ENCODE results near the gene DHRS2. TPM values are rescaled to one million over a fixed set of nuclear protein-coding genes. Genes with fewer than 3 reads are reported as not detected.

Gene DHRS2
- total RNA-seq, 1 experiment from 2014 or later = 1.2 TPM

DNA sequence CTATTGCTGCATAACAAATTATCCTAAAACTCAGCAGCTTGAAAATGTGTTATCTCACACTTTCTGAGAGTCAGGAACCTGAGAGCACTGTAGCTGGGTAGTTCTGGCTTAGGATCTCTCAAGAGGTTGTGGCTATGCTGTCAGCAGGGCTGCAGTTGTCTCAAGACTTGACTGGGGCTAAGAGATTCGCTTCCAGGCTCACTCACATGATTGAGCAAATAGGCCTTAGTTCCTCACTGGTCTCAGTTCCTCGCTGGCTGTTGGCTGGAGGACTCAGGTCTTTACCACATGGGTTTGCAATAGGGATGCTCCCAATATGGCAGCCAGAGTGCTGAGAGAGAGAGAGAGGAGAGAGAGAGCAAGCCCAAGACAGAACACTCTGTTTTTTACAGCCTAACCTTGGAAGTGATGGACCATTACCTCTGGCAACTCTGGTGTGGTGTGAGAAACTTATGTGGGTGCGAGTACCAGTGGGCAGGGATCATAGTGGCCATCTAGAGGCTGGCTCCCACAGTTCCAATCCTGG lies 15.9 kb upstream of the DHRS2 start:
- no TSS peak for BruUV-seq (replicated peaks)
- intact Hi-C loops (cut with micrococcal nuclease; ENCODE audit: unreplicated experiment) = no loop called here
- Histone ChIP-seq H3K27me3 (replicated peaks; ENCODE audit: insufficient read depth, low read depth, low read length, poor library complexity) (peaks cover 22% of the 10 kb centered on the region), H3K36me3 (ENCODE audit: insufficient read depth, low read length, poor library complexity, severe bottlenecking) (no peaks in the 10 kb centered on the region), H3K4me3 (ENCODE audit: low read depth, low read length, poor library complexity, severe bottlenecking) (no peak overlapping the region), H3K4me1 (ENCODE audit: insufficient read depth, low read length, poor library complexity, severe bottlenecking) (no peaks in the 10 kb centered on the region), H3K9me3 (ENCODE audit: low read depth, low read length, poor library complexity, severe bottlenecking) (peaks cover 11% of the 10 kb centered on the region), H3K27ac (ENCODE audit: low read depth, low read length, poor library complexity, severe bottlenecking) (no peak overlapping the region)
- POLR2A ChIA-PET (ENCODE audit: low non-redundant PET) = no interaction called here
- CTCF ChIA-PET = no interaction called here
- DNase-seq (ENCODE audit: low spot score) = no peak
- TF ChIP-seq EZH2 (IDR thresholded peaks at IDR 0.05; ENCODE audit: borderline replicate concordance, low read depth, low read length, poor library complexity, severe bottlenecking) = no peak
- TF ChIP-seq, protein P1, sequence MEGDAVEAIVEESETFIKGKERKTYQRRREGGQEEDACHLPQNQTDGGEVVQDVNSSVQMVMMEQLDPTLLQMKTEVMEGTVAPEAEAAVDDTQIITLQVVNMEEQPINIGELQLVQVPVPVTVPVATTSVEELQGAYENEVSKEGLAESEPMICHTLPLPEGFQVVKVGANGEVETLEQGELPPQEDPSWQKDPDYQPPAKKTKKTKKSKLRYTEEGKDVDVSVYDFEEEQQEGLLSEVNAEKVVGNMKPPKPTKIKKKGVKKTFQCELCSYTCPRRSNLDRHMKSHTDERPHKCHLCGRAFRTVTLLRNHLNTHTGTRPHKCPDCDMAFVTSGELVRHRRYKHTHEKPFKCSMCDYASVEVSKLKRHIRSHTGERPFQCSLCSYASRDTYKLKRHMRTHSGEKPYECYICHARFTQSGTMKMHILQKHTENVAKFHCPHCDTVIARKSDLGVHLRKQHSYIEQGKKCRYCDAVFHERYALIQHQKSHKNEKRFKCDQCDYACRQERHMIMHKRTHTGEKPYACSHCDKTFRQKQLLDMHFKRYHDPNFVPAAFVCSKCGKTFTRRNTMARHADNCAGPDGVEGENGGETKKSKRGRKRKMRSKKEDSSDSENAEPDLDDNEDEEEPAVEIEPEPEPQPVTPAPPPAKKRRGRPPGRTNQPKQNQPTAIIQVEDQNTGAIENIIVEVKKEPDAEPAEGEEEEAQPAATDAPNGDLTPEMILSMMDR (conservative IDR thresholded peaks at IDR 0.05; ENCODE audit: low read depth, low read length) = no peak

DNA sequence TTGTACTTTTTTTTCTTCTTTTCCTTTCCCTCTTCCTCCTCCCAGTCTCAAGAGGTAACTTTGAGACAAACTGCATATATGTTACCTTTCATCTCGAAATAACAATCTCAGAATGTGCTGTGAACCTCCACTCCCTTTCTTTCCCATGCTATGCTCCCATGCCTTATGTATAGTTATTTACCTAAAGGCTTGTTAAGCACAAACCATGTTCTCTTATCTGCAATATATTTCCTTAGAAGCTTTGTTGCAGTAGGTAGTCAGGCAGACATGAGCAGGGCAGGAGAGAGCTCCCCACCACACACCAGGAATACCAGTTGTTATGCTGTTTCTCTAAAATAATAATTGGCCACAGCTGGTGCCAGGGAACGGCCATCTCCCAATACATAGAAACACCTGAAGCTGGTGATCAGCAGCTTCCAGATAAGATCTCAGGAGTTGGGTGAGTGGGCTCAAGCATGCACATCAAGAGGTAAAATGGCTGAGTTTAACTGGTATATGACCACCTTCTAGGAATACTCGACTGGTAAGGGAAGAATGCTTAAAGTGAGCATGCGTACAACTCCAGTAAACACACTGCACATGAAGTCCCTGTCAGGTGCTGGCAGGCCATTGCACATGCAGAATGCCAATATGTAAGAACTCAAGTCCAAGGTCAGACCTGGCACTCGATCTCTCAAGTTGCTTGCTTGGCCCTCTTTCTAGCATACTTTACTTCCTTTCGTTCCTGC lies 14.8 kb upstream of the DHRS2 start:
- peaks cover 21% of the 10 kb centered on the region for H3K27me3 ChIP-seq (replicated peaks; ENCODE audit: insufficient read depth, low read depth, low read length, poor library complexity)
- intact Hi-C loops (cut with micrococcal nuclease; ENCODE audit: unreplicated experiment) = no loop called here
- BruUV-seq (replicated peaks) = no TSS peak
- no peak overlapping the region for H3K27ac ChIP-seq (ENCODE audit: low read depth, low read length, poor library complexity, severe bottlenecking)
- no peak overlapping the region for H3K4me3 ChIP-seq (ENCODE audit: low read depth, low read length, poor library complexity, severe bottlenecking)
- POLR2A ChIA-PET (ENCODE audit: low non-redundant PET) = no interaction called here
- TF ChIP-seq, protein P1 (conservative IDR thresholded peaks at IDR 0.05; ENCODE audit: low read depth, low read length) = no peak
- TF ChIP-seq EZH2 (IDR thresholded peaks at IDR 0.05; ENCODE audit: borderline replicate concordance, low read depth, low read length, poor library complexity, severe bottlenecking) = no peak
- CTCF ChIA-PET = no interaction called here
- H3K9me3 ChIP-seq (ENCODE audit: low read depth, low read length, poor library complexity, severe bottlenecking) = peaks cover 19% of the 10 kb centered on the region
- no peak for DNase-seq (ENCODE audit: low spot score)
- no peaks in the 10 kb centered on the region for H3K36me3 ChIP-seq (ENCODE audit: insufficient read depth, low read length, poor library complexity, severe bottlenecking)
- H3K4me1 ChIP-seq (ENCODE audit: insufficient read depth, low read length, poor library complexity, severe bottlenecking) = no peaks in the 10 kb centered on the region

- peaks cover 19% of the 10 kb centered on the region for H3K27me3 ChIP-seq (replicated peaks; ENCODE audit: insufficient read depth, low read depth, low read length, poor library complexity)
- no TSS peak for BruUV-seq (replicated peaks)
- no peak overlapping the region for H3K27ac ChIP-seq (ENCODE audit: low read depth, low read length, poor library complexity, severe bottlenecking)
- peaks cover 19% of the 10 kb centered on the region for H3K9me3 ChIP-seq (ENCODE audit: low read depth, low read length, poor library complexity, severe bottlenecking)
- no peak for DNase-seq (ENCODE audit: low spot score)
- ChIA-PET POLR2A (ENCODE audit: low non-redundant PET) (interaction anchor here (1.2 kb wide), 1 partner anchor 10 kb away, joined by 6 read pairs; no protein-coding TSS in a partner anchor), CTCF (no interaction called here)
- TF ChIP-seq EZH2 (IDR thresholded peaks at IDR 0.05; ENCODE audit: borderline replicate concordance, low read depth, low read length, poor library complexity, severe bottlenecking) = no peak
- TF ChIP-seq, protein P1 (conservative IDR thresholded peaks at IDR 0.05; ENCODE audit: low read depth, low read length) = no peak
- H3K4me1 ChIP-seq (ENCODE audit: insufficient read depth, low read length, poor library complexity, severe bottlenecking) = no peaks in the 10 kb centered on the region
- intact Hi-C loops (cut with micrococcal nuclease; ENCODE audit: unreplicated experiment) = no loop called here
- no peak overlapping the region for H3K4me3 ChIP-seq (ENCODE audit: low read depth, low read length, poor library complexity, severe bottlenecking)
- H3K36me3 ChIP-seq (ENCODE audit: insufficient read depth, low read length, poor library complexity, severe bottlenecking) = no peaks in the 10 kb centered on the region
Observed at GRCh38 chr14:23621932-23622730, 14.0 kb upstream of the DHRS2 start.

All from A673 (cell line).